ENCODE data around the gene SYNE1.

DNA sequence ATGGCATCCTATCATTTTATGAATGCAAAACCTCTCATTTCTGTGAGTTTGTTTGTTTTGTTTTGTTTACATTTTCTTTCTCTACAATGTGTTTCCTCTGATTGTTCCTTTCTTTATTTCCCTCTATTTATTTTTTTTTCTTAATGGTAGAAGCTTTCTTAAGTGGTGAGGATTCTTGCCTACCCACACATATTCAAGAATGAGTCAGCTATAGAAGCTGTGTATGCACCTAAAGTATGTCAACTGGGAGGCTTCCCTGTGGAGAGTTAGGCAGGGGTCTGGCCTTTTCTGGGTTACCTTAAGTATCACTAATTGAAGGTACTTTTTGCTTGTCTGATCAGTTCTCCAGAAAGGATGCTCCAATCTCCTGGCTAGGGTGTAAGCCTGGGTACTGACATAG lies 475.7 kb downstream of the SYNE1 start:
- TF ChIP-seq, protein P1, sequence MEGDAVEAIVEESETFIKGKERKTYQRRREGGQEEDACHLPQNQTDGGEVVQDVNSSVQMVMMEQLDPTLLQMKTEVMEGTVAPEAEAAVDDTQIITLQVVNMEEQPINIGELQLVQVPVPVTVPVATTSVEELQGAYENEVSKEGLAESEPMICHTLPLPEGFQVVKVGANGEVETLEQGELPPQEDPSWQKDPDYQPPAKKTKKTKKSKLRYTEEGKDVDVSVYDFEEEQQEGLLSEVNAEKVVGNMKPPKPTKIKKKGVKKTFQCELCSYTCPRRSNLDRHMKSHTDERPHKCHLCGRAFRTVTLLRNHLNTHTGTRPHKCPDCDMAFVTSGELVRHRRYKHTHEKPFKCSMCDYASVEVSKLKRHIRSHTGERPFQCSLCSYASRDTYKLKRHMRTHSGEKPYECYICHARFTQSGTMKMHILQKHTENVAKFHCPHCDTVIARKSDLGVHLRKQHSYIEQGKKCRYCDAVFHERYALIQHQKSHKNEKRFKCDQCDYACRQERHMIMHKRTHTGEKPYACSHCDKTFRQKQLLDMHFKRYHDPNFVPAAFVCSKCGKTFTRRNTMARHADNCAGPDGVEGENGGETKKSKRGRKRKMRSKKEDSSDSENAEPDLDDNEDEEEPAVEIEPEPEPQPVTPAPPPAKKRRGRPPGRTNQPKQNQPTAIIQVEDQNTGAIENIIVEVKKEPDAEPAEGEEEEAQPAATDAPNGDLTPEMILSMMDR (IDR thresholded peaks at IDR 0.05), result no peak
- no peak for TF ChIP-seq POLR2A (IDR thresholded peaks at IDR 0.05)

All from sigmoid colon (tissue), 3 donors.